GM12801 (cell line): ENCODE results near the gene KAZN.

Source experiments
- CTCF ChIP-seq: IDR thresholded peaks from one replicate; pipeline ENCODE4 v1.5.1; 2011; ENCODE audit warnings: control low read depth; ENCODE audit not compliant: insufficient read length; ENCODE audit errors: extremely low read depth

KAZN gene

GRCh38 chr1:15063783-15064182 lies 465.3 kb downstream of the KAZN start:
- TF ChIP-seq CTCF: no peak

GRCh38 chr1:15064217-15064929 lies 465.9 kb downstream of the KAZN start:
- TF ChIP-seq CTCF: no peak

GRCh38 chr1:15065291-15065690 lies 466.8 kb downstream of the KAZN start:
- TF ChIP-seq CTCF: no peak

GRCh38 chr1:15065736-15066135 lies 467.3 kb downstream of the KAZN start:
- TF ChIP-seq CTCF: no peak

- no peak for TF ChIP-seq CTCF
These were observed 467.7 kb downstream of the KAZN start for GRCh38 chr1:15066191-15066590.

- TF ChIP-seq CTCF: no peak
These were observed 468.7 kb downstream of the KAZN start for GRCh38 chr1:15067148-15067547.

GRCh38 chr1:15068152-15068551 lies 469.7 kb downstream of the KAZN start:
- TF ChIP-seq CTCF: no peak
